Retinal pigment epithelial cell (primary cell): ENCODE results near the gene CLIC1.

Experiments used
- DNase-seq: peaks from one replicate; pipeline ENCODE4 v3.0.0-alpha.2; 2010; ENCODE audit warnings: low read depth
- H3K4me3 ChIP-seq: 2 replicates; pipeline ENCODE4 v1.5.1; 2011; ENCODE audit warnings: mild to moderate bottlenecking, low read length, control low read depth, moderate library complexity
- TF ChIP-seq, protein P1 (sequence below): conservative IDR thresholded peaks from 2 replicates; pipeline ENCODE4 v1.5.1; 2011; ENCODE audit warnings: low read depth, low read length, control low read depth, inconsistent platforms

CLIC1 gene

GRCh38 chr6:31736021-31736767 lies at the start of gene CLIC1:
Gene CLIC1 (minus strand): TSS chr6:31736530. CDS start chr6:31736300, 230 bp downstream.
- DNase-seq: no peak
- H3K4me3 ChIP-seq: peak within 1 kb of the TSS; percentile 81
- TF ChIP-seq, protein P1, sequence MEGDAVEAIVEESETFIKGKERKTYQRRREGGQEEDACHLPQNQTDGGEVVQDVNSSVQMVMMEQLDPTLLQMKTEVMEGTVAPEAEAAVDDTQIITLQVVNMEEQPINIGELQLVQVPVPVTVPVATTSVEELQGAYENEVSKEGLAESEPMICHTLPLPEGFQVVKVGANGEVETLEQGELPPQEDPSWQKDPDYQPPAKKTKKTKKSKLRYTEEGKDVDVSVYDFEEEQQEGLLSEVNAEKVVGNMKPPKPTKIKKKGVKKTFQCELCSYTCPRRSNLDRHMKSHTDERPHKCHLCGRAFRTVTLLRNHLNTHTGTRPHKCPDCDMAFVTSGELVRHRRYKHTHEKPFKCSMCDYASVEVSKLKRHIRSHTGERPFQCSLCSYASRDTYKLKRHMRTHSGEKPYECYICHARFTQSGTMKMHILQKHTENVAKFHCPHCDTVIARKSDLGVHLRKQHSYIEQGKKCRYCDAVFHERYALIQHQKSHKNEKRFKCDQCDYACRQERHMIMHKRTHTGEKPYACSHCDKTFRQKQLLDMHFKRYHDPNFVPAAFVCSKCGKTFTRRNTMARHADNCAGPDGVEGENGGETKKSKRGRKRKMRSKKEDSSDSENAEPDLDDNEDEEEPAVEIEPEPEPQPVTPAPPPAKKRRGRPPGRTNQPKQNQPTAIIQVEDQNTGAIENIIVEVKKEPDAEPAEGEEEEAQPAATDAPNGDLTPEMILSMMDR: no peak

- no peak overlapping the region for H3K4me3 ChIP-seq
- no peak for DNase-seq
- TF ChIP-seq, protein P1: no peak
Observed at GRCh38 chr6:31785475-31785874, 49.1 kb upstream of the CLIC1 start.

DNA sequence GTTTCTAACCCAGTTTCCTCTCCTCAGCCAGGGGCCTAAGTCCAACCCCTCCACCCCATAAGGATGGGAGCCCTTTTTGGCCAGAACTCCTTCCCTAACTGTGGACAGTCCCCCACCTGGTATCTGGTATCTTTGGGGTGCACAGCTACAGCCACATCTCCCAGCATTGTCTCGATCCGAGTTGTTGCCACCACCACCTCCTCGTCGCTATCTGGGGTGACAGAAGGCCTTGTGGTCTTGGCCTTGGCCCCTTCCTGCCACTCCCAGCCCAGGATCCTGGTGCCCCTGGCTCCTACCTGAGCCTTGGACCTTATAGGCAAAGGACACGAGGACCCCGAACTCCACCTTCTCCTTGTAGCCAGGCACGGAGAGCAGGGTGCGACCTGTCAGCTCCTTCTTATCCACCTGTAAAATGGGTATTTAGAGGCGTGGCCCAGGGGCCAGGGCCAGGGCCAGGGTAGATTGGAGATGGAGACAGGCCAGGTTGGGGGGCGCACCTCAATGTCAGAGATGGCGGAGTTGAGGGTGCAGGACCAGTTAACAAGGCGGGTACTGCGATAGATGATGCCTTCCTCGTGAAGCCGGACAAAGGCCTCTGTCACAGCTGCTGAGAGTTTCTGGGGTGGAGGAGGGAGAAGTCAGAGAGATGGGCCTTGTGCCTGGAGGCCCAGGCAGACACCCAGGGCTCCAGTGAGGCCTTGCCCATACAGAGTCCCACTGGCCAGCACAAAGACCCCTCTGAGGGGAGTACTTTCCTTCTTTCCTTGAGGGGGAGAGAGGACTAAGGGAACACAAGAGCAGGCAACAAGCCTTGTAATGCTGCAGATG lies 48.0 kb upstream of the CLIC1 start:
- H3K4me3 ChIP-seq: no peak overlapping the region
- TF ChIP-seq, protein P1: no peak
- no peak for DNase-seq

DNA sequence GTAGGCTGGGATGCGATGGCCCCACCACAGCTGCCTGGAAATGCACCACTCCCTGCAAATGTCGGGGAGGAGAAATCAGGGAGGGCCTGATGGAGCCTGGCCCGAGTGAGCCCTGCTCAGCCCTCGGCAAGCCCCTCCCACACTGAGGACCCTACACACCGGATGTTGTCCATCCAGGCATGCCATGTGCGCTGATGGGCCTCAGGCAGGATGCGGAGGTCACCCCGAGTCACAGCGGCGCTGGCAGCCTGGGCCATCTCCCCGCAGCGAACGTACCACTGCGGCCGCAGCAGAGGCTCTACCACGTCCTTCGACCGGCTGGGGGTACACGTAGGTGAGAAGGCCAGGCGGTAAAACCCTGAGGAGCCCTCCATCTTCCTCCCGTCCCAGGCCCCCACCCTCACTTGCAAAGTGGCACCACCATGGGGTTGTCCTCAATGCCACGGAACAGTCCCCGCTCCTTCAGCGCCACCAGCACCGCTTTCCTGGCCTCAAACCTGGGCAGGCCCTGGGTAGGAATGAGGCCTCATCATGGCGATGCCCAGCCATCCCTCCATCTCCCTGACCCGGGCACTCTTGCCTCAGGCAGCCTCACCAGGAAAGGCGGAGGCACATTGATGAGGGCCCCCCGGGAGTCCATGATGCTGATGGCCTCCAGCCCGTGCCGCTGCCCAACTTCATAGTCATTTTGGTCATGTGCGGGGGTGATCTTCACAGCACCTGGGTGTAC lies 46.0 kb upstream of the CLIC1 start:
- TF ChIP-seq, protein P1: no peak
- no peak for DNase-seq
- H3K4me3 ChIP-seq: no peak overlapping the region

DNA sequence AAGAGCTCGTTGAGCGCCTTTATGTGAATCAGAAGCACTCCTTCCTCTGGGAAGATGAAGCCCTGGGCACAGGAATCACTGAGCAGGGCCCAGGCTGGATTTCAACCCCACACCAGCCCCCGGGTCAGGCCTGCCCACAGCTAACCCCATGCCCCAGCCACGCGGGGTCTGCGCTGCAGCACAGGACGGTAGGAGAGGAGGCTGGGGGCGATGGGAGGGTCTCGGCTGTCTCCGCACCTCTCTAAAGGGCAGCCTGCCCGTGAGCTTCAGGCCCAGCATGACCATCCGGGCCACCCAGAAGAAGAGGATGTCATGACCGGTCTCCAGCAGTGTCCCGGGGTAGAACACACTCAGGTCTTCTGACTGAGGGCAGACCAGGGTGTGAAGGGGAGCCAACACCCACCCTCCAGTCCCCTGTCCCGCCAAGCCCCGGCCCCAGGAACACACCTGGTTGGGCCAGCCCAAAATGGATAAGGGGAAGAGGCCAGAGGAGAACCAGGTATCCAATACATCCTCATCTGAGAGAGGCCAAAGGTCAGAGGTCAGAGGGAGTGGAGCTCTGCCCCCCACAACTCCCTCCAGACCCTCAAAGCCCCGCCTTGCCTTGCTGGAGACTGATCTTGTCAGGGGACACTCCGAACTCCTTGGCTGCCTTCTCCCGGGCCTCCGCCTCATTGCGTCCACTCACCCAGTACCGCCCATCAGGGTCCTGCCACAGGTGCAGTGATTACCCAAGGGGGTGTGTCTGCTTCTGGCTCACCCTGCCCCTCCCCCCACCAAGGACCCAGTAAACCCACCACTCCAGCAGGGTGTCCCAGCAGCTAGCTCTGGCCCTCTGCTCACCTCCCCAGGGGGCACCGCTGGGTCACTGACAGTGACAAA lies 45.2 kb upstream of the CLIC1 start:
- H3K4me3 ChIP-seq: no peak overlapping the region
- no peak for DNase-seq
- TF ChIP-seq, protein P1: no peak

- no peak for DNase-seq
- TF ChIP-seq, protein P1: no peak
- H3K4me3 ChIP-seq: no peak overlapping the region
Observed at GRCh38 chr6:31780507-31781243, 44.3 kb upstream of the CLIC1 start.
